ENCODE data around the gene TENM4. TPM values are rescaled to one million over a fixed set of nuclear protein-coding genes. Genes with fewer than 3 reads are reported as not detected.

The TENM4 gene
- total RNA-seq, 2 experiments from 2014 or later = not detected

- ATAC-seq (ENCODE audit: low read depth) (no peak), DNase-seq (no peak)
- Mint-ChIP-seq H3K9me3 (peaks cover 2% of the 10 kb centered on the region), H3K27ac (no peak overlapping the region), H3K36me3 (no peaks in the 10 kb centered on the region), H3K27me3 (no peaks in the 10 kb centered on the region), H3K4me3 (no peak overlapping the region), H3K4me1 (no peaks in the 10 kb centered on the region)
- POLR2A ChIA-PET = no interaction called here
Observed at GRCh38 chr11:79422866-79423265, 18.0 kb downstream of the TENM4 start.

DNA sequence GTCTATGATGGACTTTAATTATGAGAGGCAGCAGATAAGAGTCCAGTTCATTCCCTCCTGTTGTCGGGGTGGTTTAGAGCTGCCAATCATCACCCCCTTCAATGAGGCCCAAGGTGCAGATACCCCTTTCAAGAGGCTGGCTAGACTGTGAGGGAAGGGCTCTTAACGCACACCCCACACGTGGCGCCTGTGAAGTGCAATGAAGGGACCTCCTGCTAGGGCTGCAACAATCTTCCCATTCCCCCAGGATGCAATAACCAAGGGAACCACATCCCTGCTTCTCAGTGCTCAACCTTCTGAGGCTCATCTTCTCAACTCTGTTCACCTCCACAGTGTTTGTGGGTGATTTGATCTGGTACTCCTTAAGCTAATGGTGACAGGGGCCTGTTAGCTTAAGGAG lies 19.0 kb downstream of the TENM4 start:
- no peak for ATAC-seq (ENCODE audit: low read depth)
- H3K27me3 Mint-ChIP-seq = no peaks in the 10 kb centered on the region
- no peaks in the 10 kb centered on the region for H3K36me3 Mint-ChIP-seq
- no peak overlapping the region for H3K4me3 Mint-ChIP-seq
- H3K9me3 Mint-ChIP-seq = peaks cover 2% of the 10 kb centered on the region
- POLR2A ChIA-PET = no interaction called here
- DNase-seq = no peak
- H3K4me1 Mint-ChIP-seq = no peaks in the 10 kb centered on the region
- no peak overlapping the region for H3K27ac Mint-ChIP-seq

- Mint-ChIP-seq H3K36me3 (no peaks in the 10 kb centered on the region), H3K4me3 (no peak overlapping the region), H3K9me3 (peaks cover 2% of the 10 kb centered on the region), H3K27me3 (no peaks in the 10 kb centered on the region), H3K4me1 (no peaks in the 10 kb centered on the region), H3K27ac (no peak overlapping the region)
- ATAC-seq (ENCODE audit: low read depth) (no peak), DNase-seq (no peak)
- POLR2A ChIA-PET = no interaction called here
Observed at GRCh38 chr11:79419120-79419519, 21.7 kb downstream of the TENM4 start.

- POLR2A ChIA-PET = no interaction called here
- H3K4me3 Mint-ChIP-seq = no peak overlapping the region
Observed at GRCh38 chr11:79418241-79418640, 22.6 kb downstream of the TENM4 start.

DNA sequence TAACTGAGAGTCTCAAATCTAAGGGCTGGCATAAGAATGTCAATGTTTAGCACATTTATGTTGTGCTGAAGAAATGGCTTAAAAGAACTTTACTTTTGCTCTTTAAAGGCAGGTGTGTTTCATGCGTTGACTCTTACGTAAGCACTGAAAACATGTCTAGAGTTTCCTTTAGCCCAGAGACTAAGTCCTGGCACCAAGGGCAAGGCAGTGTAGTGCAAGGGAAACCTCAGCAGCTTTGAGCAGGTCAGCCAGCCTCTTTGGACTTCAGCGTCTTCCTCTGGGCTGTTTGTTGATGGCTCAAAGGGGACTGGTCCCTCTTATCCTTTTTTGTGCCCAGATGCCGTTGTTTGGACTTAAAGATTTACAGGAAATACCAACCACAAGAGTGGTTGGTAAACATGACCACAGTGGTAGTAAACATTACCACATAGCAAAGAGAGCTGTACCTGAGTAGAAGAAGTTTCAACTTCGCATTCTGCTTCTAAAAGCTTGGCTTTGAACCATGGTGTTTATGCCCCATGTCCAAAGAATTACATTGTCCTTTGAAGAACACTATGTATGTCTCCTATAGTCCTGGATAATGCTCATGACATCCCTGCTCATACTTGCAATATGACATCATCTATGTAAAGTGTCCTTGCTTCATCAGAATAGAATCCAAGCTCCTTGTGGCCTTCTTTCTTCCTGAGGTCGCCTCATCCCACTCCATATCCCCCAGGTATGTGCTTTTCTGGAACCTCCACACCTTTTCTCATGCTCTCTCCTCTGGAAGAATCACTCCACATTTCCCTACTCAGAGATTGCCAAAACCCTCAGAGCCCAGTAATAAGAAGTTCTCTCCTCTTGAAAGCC lies 23.5 kb downstream of the TENM4 start:
- no peak for ATAC-seq (ENCODE audit: low read depth)
- H3K27ac Mint-ChIP-seq = no peak overlapping the region
- POLR2A ChIA-PET = no interaction called here
- peaks cover 2% of the 10 kb centered on the region for H3K9me3 Mint-ChIP-seq
- no peak for DNase-seq
- no peaks in the 10 kb centered on the region for H3K4me1 Mint-ChIP-seq
- H3K4me3 Mint-ChIP-seq = no peak overlapping the region
- no peaks in the 10 kb centered on the region for H3K27me3 Mint-ChIP-seq
- no peaks in the 10 kb centered on the region for H3K36me3 Mint-ChIP-seq

More at GRCh38 chr11:79418241-79418640, 22.6 kb downstream of the TENM4 start:
- H3K27me3 Mint-ChIP-seq = no peaks in the 10 kb centered on the region
- no peak overlapping the region for H3K27ac Mint-ChIP-seq
- H3K4me1 Mint-ChIP-seq = no peaks in the 10 kb centered on the region
- H3K36me3 Mint-ChIP-seq = no peaks in the 10 kb centered on the region
- ATAC-seq (ENCODE audit: low read depth) (no peak), DNase-seq (no peak)
- H3K9me3 Mint-ChIP-seq = peaks cover 2% of the 10 kb centered on the region

GRCh38 chr11:79415912-79416311 lies 24.9 kb downstream of the TENM4 start:
- no peaks in the 10 kb centered on the region for H3K36me3 Mint-ChIP-seq

DNA sequence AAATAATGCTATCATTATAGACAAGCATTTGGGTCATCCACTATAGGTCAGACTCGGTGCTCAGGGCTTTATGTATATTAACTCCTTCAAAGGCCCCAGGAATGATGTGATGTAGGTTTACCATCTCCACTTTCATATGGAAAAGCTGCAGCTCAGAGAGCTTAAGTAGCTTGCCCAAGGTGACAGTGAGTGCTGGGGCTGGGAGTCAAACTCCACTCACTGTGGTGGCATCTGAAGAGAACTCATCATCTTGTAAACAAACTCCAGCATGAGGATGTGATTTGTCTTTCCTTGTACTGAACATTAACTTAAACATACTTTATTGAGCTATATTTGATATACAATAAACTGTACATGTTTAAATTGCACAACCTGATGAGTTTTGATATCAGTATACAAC lies 25.4 kb downstream of the TENM4 start:
- Mint-ChIP-seq H3K4me3 (no peak overlapping the region), H3K9me3 (peaks cover 4% of the 10 kb centered on the region), H3K4me1 (no peaks in the 10 kb centered on the region), H3K27me3 (no peaks in the 10 kb centered on the region), H3K27ac (no peak overlapping the region), H3K36me3 (no peaks in the 10 kb centered on the region)
- POLR2A ChIA-PET = no interaction called here
- DNase-seq (no peak), ATAC-seq (ENCODE audit: low read depth) (no peak)

More at GRCh38 chr11:79415912-79416311, 24.9 kb downstream of the TENM4 start:
- Mint-ChIP-seq H3K9me3 (peaks cover 4% of the 10 kb centered on the region), H3K27me3 (no peaks in the 10 kb centered on the region), H3K4me3 (no peak overlapping the region), H3K27ac (no peak overlapping the region), H3K4me1 (no peaks in the 10 kb centered on the region)
- POLR2A ChIA-PET = no interaction called here
- no peak for DNase-seq
- no peak for ATAC-seq (ENCODE audit: low read depth)

GRCh38 chr11:79414644-79415317 lies 26.0 kb downstream of the TENM4 start:
- DNase-seq (no peak), ATAC-seq (ENCODE audit: low read depth) (no peak)
- no peak overlapping the region for H3K4me3 Mint-ChIP-seq
- H3K36me3 Mint-ChIP-seq = no peaks in the 10 kb centered on the region
- H3K27ac Mint-ChIP-seq = no peak overlapping the region
- POLR2A ChIA-PET = no interaction called here
- H3K4me1 Mint-ChIP-seq = no peaks in the 10 kb centered on the region
- H3K9me3 Mint-ChIP-seq = peaks cover 4% of the 10 kb centered on the region
- H3K27me3 Mint-ChIP-seq = no peaks in the 10 kb centered on the region

DNA sequence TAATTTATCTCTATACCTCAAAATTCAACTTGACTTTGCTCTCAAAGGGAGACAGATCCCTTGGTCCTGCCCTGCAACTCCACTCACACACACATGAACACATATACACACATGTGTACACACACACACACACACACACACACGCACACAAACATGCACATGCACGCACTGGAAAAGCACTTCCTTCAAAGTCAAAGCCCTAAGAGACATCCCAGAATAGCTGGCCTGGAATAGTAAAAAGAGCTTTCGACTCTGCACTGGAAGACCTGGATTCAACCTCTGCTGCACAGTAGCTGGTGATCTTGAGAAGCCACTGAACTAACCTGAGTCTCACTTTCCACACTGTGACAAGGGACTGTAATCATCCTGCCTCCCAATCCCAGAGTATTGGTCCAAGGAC lies 26.8 kb downstream of the TENM4 start:
- ATAC-seq (ENCODE audit: low read depth) (no peak), DNase-seq (no peak)
- H3K9me3 Mint-ChIP-seq = peaks cover 4% of the 10 kb centered on the region

GRCh38 chr11:79413268-79413667 lies 27.6 kb downstream of the TENM4 start:
- POLR2A ChIA-PET = no interaction called here
- Mint-ChIP-seq H3K27ac (no peak overlapping the region), H3K9me3 (peaks cover 2% of the 10 kb centered on the region), H3K36me3 (no peaks in the 10 kb centered on the region), H3K4me1 (no peaks in the 10 kb centered on the region), H3K27me3 (no peaks in the 10 kb centered on the region), H3K4me3 (no peak overlapping the region)
- DNase-seq (no peak), ATAC-seq (ENCODE audit: low read depth) (no peak)

More for the DNA sequence above, 26.8 kb downstream of the TENM4 start:
- Mint-ChIP-seq H3K4me3 (no peak overlapping the region), H3K27ac (no peak overlapping the region), H3K27me3 (no peaks in the 10 kb centered on the region), H3K36me3 (no peaks in the 10 kb centered on the region), H3K4me1 (no peaks in the 10 kb centered on the region)
- POLR2A ChIA-PET = no interaction called here

- no peak overlapping the region for H3K4me3 Mint-ChIP-seq
- no peak overlapping the region for H3K27ac Mint-ChIP-seq
- H3K27me3 Mint-ChIP-seq = no peaks in the 10 kb centered on the region
- DNase-seq (no peak), ATAC-seq (ENCODE audit: low read depth) (no peak)
- H3K36me3 Mint-ChIP-seq = no peaks in the 10 kb centered on the region
- H3K4me1 Mint-ChIP-seq = no peaks in the 10 kb centered on the region
- peaks cover 2% of the 10 kb centered on the region for H3K9me3 Mint-ChIP-seq
- POLR2A ChIA-PET = no interaction called here
Observed at GRCh38 chr11:79412761-79413160, 28.1 kb downstream of the TENM4 start.

- no peak for DNase-seq
- H3K27ac Mint-ChIP-seq = no peak overlapping the region
- peaks cover 2% of the 10 kb centered on the region for H3K9me3 Mint-ChIP-seq
- POLR2A ChIA-PET = no interaction called here
- H3K36me3 Mint-ChIP-seq = no peaks in the 10 kb centered on the region
- H3K4me3 Mint-ChIP-seq = no peak overlapping the region
- H3K27me3 Mint-ChIP-seq = no peaks in the 10 kb centered on the region
- no peak for ATAC-seq (ENCODE audit: low read depth)
- H3K4me1 Mint-ChIP-seq = no peaks in the 10 kb centered on the region
Observed at GRCh38 chr11:79409330-79409729, 31.5 kb downstream of the TENM4 start.

GRCh38 chr11:79406376-79406775 lies 34.5 kb downstream of the TENM4 start:
- H3K4me1 Mint-ChIP-seq = no peaks in the 10 kb centered on the region
- no peak for ATAC-seq (ENCODE audit: low read depth)
- no peaks in the 10 kb centered on the region for H3K27me3 Mint-ChIP-seq
- POLR2A ChIA-PET = no interaction called here
- H3K27ac Mint-ChIP-seq = no peak overlapping the region
- H3K9me3 Mint-ChIP-seq = peaks cover 2% of the 10 kb centered on the region
- no peaks in the 10 kb centered on the region for H3K36me3 Mint-ChIP-seq
- DNase-seq = no peak
- no peak overlapping the region for H3K4me3 Mint-ChIP-seq

DNA sequence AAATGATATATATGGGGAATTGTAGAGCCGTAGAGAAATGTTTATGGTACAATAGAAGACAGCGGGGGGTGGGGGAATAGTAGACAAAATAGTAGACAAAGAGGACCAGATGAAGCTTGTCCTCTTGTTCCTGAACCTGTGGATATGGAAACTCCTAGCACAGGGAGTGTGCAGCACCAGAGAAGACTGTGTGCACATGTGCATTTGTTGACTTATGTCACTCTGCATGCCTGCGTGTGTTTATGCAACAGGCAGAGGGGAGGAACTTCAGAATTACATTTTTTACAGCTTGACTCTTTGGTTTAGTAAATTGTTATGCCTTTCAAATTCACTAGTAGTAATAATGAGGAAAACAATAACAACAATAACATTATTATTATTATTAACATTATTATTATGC lies 36.0 kb downstream of the TENM4 start:
- ATAC-seq (ENCODE audit: low read depth) = no peak
- no peaks in the 10 kb centered on the region for H3K27me3 Mint-ChIP-seq
- no peaks in the 10 kb centered on the region for H3K4me1 Mint-ChIP-seq
- H3K4me3 Mint-ChIP-seq = no peak overlapping the region
- H3K9me3 Mint-ChIP-seq = peaks cover 2% of the 10 kb centered on the region
- no peak for DNase-seq
- H3K36me3 Mint-ChIP-seq = no peaks in the 10 kb centered on the region
- no peak overlapping the region for H3K27ac Mint-ChIP-seq
- POLR2A ChIA-PET = no interaction called here
